ENCODE measurements around the gene CAPN11. TPM values are rescaled to one million over a fixed set of nuclear protein-coding genes. Genes with fewer than 3 reads are reported as not detected.

The CAPN11 gene
- total and polyA plus RNA-seq, 10 of the 15 experiments (the other 5 are each of a cell fraction or from before 2014, with no cell fraction given), result 0.05 to 0.44 (median 0.31) TPM

DNA sequence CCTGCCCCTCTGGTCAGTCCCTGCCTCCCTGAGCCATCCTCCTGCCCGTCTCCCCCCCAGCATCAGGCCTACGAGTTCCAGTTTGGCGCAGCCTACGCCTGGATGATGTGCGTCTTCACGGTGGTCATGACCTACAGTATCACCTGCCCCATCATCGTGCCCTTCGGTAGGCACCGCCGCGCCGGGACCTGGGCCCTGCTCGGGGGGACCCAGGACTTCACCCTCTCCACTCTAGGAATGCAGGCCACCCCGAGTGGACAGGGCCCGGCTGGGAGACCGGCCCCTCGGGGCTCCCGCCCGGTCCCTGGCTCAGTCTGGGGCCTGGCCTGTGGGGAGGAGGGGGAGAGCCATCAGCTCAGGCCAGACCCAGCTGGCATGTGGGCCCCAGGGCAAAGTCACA lies 6.1 kb upstream of the CAPN11 start:
- SMC1A ChIA-PET (ENCODE audit: uncharacterized antibody, unreplicated experiment), result no interaction called here
- H3K9ac ChIP-seq (ENCODE audit: control insufficient read depth, insufficient read depth, low read length), result no peak overlapping the region
- no peaks in the 10 kb centered on the region for H3K27me3 ChIP-seq (replicated peaks in 1 of 2; ENCODE audit: control insufficient read depth in 2 of 2, insufficient read depth in 2 of 2, low read length in 1 of 2)
- no peak for TF ChIP-seq NFIC (IDR thresholded peaks at IDR 0.05; ENCODE audit: low read depth, low read length)
- H3K9me3 ChIP-seq (replicated peaks; ENCODE audit: control insufficient read depth, insufficient read depth, low read length), result no peaks in the 10 kb centered on the region
- no peaks in the 10 kb centered on the region; the same call in 1 of the 2 replicates for H3K4me1 ChIP-seq (ENCODE audit: control insufficient read depth, insufficient read depth, low read length)
- H3K79me2 ChIP-seq (ENCODE audit: control insufficient read depth, insufficient read depth, low read length), result no peaks in the 10 kb centered on the region
- CTCF ChIA-PET, result interaction anchor here (0.7 to 1.9 kb wide), 5 partner anchors 8 to 56 kb away, joined by 3 to 6 read pairs (median 4); no protein-coding TSS in a partner anchor
- H3K4me3 ChIP-seq, result no peak overlapping the region
- ATAC-seq (no peak), DNase-seq (ENCODE audit: low read depth, low spot score) (no peak), FAIRE-seq (no peak)
- no TSS peak for BruUV-seq (replicated peaks)
- RAD21 ChIA-PET (ENCODE audit: unreplicated experiment), result interaction anchor here (2.0 kb wide), 1 partner anchor 56 kb away, joined by 10 read pairs; no protein-coding TSS in a partner anchor
- no peaks in the 10 kb centered on the region for H4K20me1 ChIP-seq (ENCODE audit: control insufficient read depth, insufficient read depth)
- H3K27ac ChIP-seq (ENCODE audit: control insufficient read depth, insufficient read depth), result no peak overlapping the region
- WGBS (ENCODE audit: insufficient coverage, insufficient replicate concordance, low lambda C conversion rate, missing lambda C conversion rate), result 85% methylated on average over 15 of the region's 19 CpGs
- H3K4me2 ChIP-seq (ENCODE audit: control insufficient read depth, insufficient read depth), result no peak overlapping the region
- peaks cover 0 to 3% of the 10 kb centered on the region in 2 experiments; a peak in 2 of 4 replicates for H3K36me3 ChIP-seq (ENCODE audit: control insufficient read depth in 2 of 2, insufficient read depth in 2 of 2, low read length in 1 of 2)
- in situ Hi-C loops (cut with MboI) (loop anchor here (10.0 kb wide), 1 partner anchor 48 kb away; no protein-coding TSS in a partner anchor), intact Hi-C loops (cut with micrococcal nuclease; ENCODE audit: unreplicated experiment) (loop anchor here (5.0 kb wide), 1 partner anchor 185 kb away; no protein-coding TSS in a partner anchor)
- H2AFZ ChIP-seq (ENCODE audit: control insufficient read depth, low read depth, low read length), result no peak overlapping the region
- POLR2A ChIA-PET, result no interaction called here

GRCh38 chr6:44154067-44154466 lies 4.6 kb upstream of the CAPN11 start:
- Histone ChIP-seq H3K4me3 (no peak overlapping the region), H4K20me1 (ENCODE audit: control insufficient read depth, insufficient read depth) (no peaks in the 10 kb centered on the region), H3K36me3 (ENCODE audit: control insufficient read depth in 2 of 2, insufficient read depth in 2 of 2, low read length in 1 of 2) (no peaks in the 10 kb centered on the region; a peak in 2 of 4 replicates), H2AFZ (ENCODE audit: control insufficient read depth, low read depth, low read length) (no peak overlapping the region), H3K27ac (ENCODE audit: control insufficient read depth, insufficient read depth) (no peak overlapping the region), H3K4me2 (ENCODE audit: control insufficient read depth, insufficient read depth) (no peak overlapping the region), H3K27me3 (replicated peaks in 1 of 2; ENCODE audit: control insufficient read depth in 2 of 2, insufficient read depth in 2 of 2, low read length in 1 of 2) (no peaks in the 10 kb centered on the region), H3K9ac (ENCODE audit: control insufficient read depth, insufficient read depth, low read length) (no peak overlapping the region), H3K9me3 (replicated peaks; ENCODE audit: control insufficient read depth, insufficient read depth, low read length) (no peaks in the 10 kb centered on the region), H3K4me1 (ENCODE audit: control insufficient read depth, insufficient read depth, low read length) (no peaks in the 10 kb centered on the region; the same call in 1 of the 2 replicates), H3K79me2 (ENCODE audit: control insufficient read depth, insufficient read depth, low read length) (no peaks in the 10 kb centered on the region)
- no peak for ATAC-seq
- POLR2A ChIA-PET, result no interaction called here
- SMC1A ChIA-PET (ENCODE audit: uncharacterized antibody, unreplicated experiment), result interaction anchor here (1.1 kb wide), 1 partner anchor 9 kb away, joined by 3 read pairs; no protein-coding TSS in a partner anchor
- DNase-seq (ENCODE audit: low read depth, low spot score), result no peak
- WGBS (ENCODE audit: insufficient coverage, insufficient replicate concordance, low lambda C conversion rate, missing lambda C conversion rate), result 86% methylated on average over 12 of the region's 12 CpGs
- intact Hi-C loops (cut with micrococcal nuclease; ENCODE audit: unreplicated experiment) (loop anchor here (5.0 kb wide), 1 partner anchor 183 kb away; no protein-coding TSS in a partner anchor), in situ Hi-C loops (cut with MboI) (loop anchor here (10.0 kb wide), 1 partner anchor 49 kb away; no protein-coding TSS in a partner anchor)
- RAD21 ChIA-PET (ENCODE audit: unreplicated experiment), result interaction anchor here (0.6 to 2.0 kb wide), 2 partner anchors 19 to 58 kb away, joined by 3 to 10 read pairs; no protein-coding TSS in a partner anchor
- no peak for FAIRE-seq
- BruUV-seq (replicated peaks), result no TSS peak
- CTCF ChIA-PET, result interaction anchor here (1.1 to 2.0 kb wide), 4 partner anchors 8 to 55 kb away, joined by 3 to 5 read pairs (median 4); no protein-coding TSS in a partner anchor
- TF ChIP-seq RCOR1 (conservative IDR thresholded peaks at IDR 0.05; ENCODE audit: low read depth, low read length) (no peak), CHD1 (IDR thresholded peaks at IDR 0.05; ENCODE audit: low read depth, low read length) (no peak), SMAD1 (IDR thresholded peaks at IDR 0.05; ENCODE audit: low read depth, partially characterized antibody) (no peak), LARP7 (IDR thresholded peaks at IDR 0.05) (no peak), SRF (IDR thresholded peaks at IDR 0.05; ENCODE audit: low read depth in 2 of 2, low read length in 2 of 2) (no peak), STAT1 (conservative IDR thresholded peaks at IDR 0.05) (no peak), CREB1 (IDR thresholded peaks at IDR 0.05; ENCODE audit: low read depth) (no peak), FOXK2 (IDR thresholded peaks at IDR 0.05) (no peak), MLLT1 (IDR thresholded peaks at IDR 0.05) (no peak), HSF1 (IDR thresholded peaks at IDR 0.05; ENCODE audit: low read depth, low read length) (no peak), TCF12 (IDR thresholded peaks at IDR 0.05; ENCODE audit: low read depth, low read length) (no peak), JUNB (IDR thresholded peaks at IDR 0.05) (no peak), CEBPB (IDR thresholded peaks at IDR 0.05; ENCODE audit: borderline replicate concordance in 1 of 2, low read depth in 2 of 2, low read length in 2 of 2) (no peak)

Data from GM12878 (cell line).